A549 (cell line): ENCODE results near the gene TSPAN33. TPM values are rescaled to one million over a fixed set of nuclear protein-coding genes. Genes with fewer than 3 reads are reported as not detected.

ENCODE experiments used
- ATAC-seq, 2 experiments: fragments of 200-7000 bp in 1 of 2; fragments of >200 bp in 1 of 2; cut with Nextera tagmentation in 1 of 2; cut with Tn5 transposase in 1 of 2; 3 replicates each; pipeline versions ENCODE4 v1.8.0 to v1.9.1; 2018 to 2020; ENCODE audit warnings: mild to moderate bottlenecking in 1 of 2, moderate library complexity in 1 of 2
- CTCF ChIA-PET: fragments of 300-600 bp; sonication (Branson Sonifier 250); formaldehyde crosslinking; extraction: SDS; loops from one replicate; lab custom pipeline; 2021; ENCODE audit warnings: antibody characterized with exemption, inconsistent platforms; lab: Yijun Ruan, JAX
- POLR2A ChIA-PET: fragments of 350-600 bp; formaldehyde crosslinking; extraction: SDS; loops from one replicate; lab custom pipeline; 2021; ENCODE audit warnings: antibody characterized with exemption, inconsistent platforms; lab: Yijun Ruan, JAX
- DNase-seq, 2 experiments: peaks; one replicate each; pipeline versions ENCODE4 v3.0.0 to v3.0.0-alpha.2; 2011 to 2016; ENCODE audit warnings: low read depth in 1 of 2, low spot score in 1 of 2
- FAIRE-seq: peaks from 2 replicates; lab custom pipeline; 2011; peaks lifted over from hg19 to GRCh38; lab: Jason Lieb, UNC
- H3K27ac ChIP-seq, 2 experiments: fragments of >200 bp; sonication (Bioruptor Twin); formaldehyde crosslinking; 3 replicates each; pipeline ENCODE4 v1.5.1; 2016 to 2017
- H3K4me1 ChIP-seq: fragments of >200 bp; sonication (Bioruptor Twin); formaldehyde crosslinking; 3 replicates; pipeline ENCODE4 v1.6.1; 2016
- H3K4me2 ChIP-seq: fragments of >200 bp; sonication (Bioruptor Twin); formaldehyde crosslinking; 3 replicates; pipeline ENCODE4 v1.6.1; 2016
- H3K4me3 ChIP-seq: fragments of >200 bp; sonication (Bioruptor Twin); formaldehyde crosslinking; 3 replicates; pipeline ENCODE4 v1.5.1; 2016
- H3K9me3 ChIP-seq: fragments of >200 bp; sonication (Bioruptor Twin); formaldehyde crosslinking; 3 replicates; pipeline ENCODE4 v1.6.1; 2016
- BHLHE40 ChIP-seq: IDR thresholded peaks from 2 replicates; pipeline ENCODE4 v1.6.1; 2012; ENCODE audit warnings: low read depth, low read length, inconsistent platforms
- CEBPB ChIP-seq, 2 experiments: fragments of >200 bp in 1 of 2; sonication (Bioruptor Twin) in 1 of 2; formaldehyde crosslinking in 1 of 2; IDR thresholded peaks; 2 replicates each; pipeline ENCODE4 v1.6.1; 2012 to 2016
- CHD2 ChIP-seq: fragments of 150-350 bp; IDR thresholded peaks from 2 replicates; pipeline ENCODE4 v1.6.1; 2014; ENCODE audit warnings: low read length; ENCODE audit not compliant: partially characterized antibody
- CTCF ChIP-seq: fragments of >200 bp; sonication (Bioruptor Twin); formaldehyde crosslinking; IDR thresholded peaks from 3 replicates; pipeline ENCODE4 v1.5.1; 2016
- EP300 ChIP-seq, 2 experiments: fragments of >200 bp; sonication (Bioruptor Twin); formaldehyde crosslinking; IDR thresholded peaks; 2 replicates in 1 of 2; 3 replicates in 1 of 2; pipeline ENCODE4 v1.6.1; 2016 to 2017
- FOSB ChIP-seq: fragments of 250-450 bp; sonication (Bioruptor Pico); IDR thresholded peaks from 2 replicates; pipeline ENCODE4 v1.5.0; 2020; ENCODE audit warnings: mild to moderate bottlenecking, moderate library complexity
- FOSL2 ChIP-seq, 2 experiments: fragments of 450-650 bp in 1 of 2; fragments of >200 bp in 1 of 2; sonication (Bioruptor Twin) in 1 of 2; formaldehyde crosslinking; IDR thresholded peaks; 2 replicates each; pipeline versions ENCODE4 v1.5.0 to v1.6.1; 2016 to 2020; ENCODE audit warnings: mild to moderate bottlenecking in 1 of 2, moderate library complexity in 1 of 2
- GATA3 ChIP-seq: IDR thresholded peaks from 2 replicates; pipeline ENCODE4 v1.6.1; 2012; ENCODE audit warnings: borderline replicate concordance
- HEYL ChIP-seq: fragments of 250-450 bp; sonication (Bioruptor Pico); IDR thresholded peaks from 2 replicates; pipeline ENCODE4 v1.8.0; 2021; ENCODE audit warnings: mild to moderate bottlenecking, moderate library complexity
- HOXA7 ChIP-seq: fragments of 250-450 bp; sonication (Bioruptor Pico); IDR thresholded peaks from 2 replicates; pipeline ENCODE4 v1.5.0; 2020; ENCODE audit warnings: mild to moderate bottlenecking, moderate library complexity
- HOXB5 ChIP-seq: fragments of 250-450 bp; sonication (Bioruptor Pico); IDR thresholded peaks from 2 replicates; pipeline ENCODE4 v1.5.0; 2020; ENCODE audit warnings: mild to moderate bottlenecking, moderate library complexity
- JUN ChIP-seq, 2 experiments: fragments of >200 bp; sonication (Bioruptor Twin); formaldehyde crosslinking; IDR thresholded peaks; 2 replicates in 1 of 2; 3 replicates in 1 of 2; pipeline ENCODE4 v1.6.1; 2016 to 2017
- JUNB ChIP-seq: fragments of >200 bp; sonication (Bioruptor Twin); formaldehyde crosslinking; IDR thresholded peaks from 2 replicates; pipeline ENCODE4 v1.6.1; 2016
- KDM5A ChIP-seq: fragments of 200-600 bp; sonication (generic); IDR thresholded peaks from 2 replicates; pipeline ENCODE4 v1.6.1; 2016; ENCODE audit warnings: antibody characterized with exemption, mild to moderate bottlenecking
- MYC ChIP-seq: IDR thresholded peaks from 2 replicates; pipeline ENCODE4 v1.6.1; 2012; ENCODE audit warnings: mild to moderate bottlenecking, inconsistent platforms, low read length, improper control_type of control experiment, borderline replicate concordance
- NR3C1 ChIP-seq: fragments of >200 bp; sonication (Bioruptor Twin); formaldehyde crosslinking; IDR thresholded peaks from 3 replicates; pipeline ENCODE4 v1.6.1; 2017
- PBX3 ChIP-seq: IDR thresholded peaks from 2 replicates; pipeline ENCODE4 v1.6.1; 2012
- POLR2A ChIP-seq: IDR thresholded peaks from 2 replicates; pipeline ENCODE4 v1.6.1; 2012; ENCODE audit warnings: mild to moderate bottlenecking, low read length
- POLR2AphosphoS2 ChIP-seq: conservative IDR thresholded peaks from 2 replicates; pipeline ENCODE4 v1.6.1; 2012; ENCODE audit warnings: low read length, improper control_type of control experiment, inconsistent platforms
- RAD21 ChIP-seq, 2 experiments: fragments of >200 bp in 1 of 2; sonication (Bioruptor Twin) in 1 of 2; formaldehyde crosslinking in 1 of 2; IDR thresholded peaks in 1 of 2; conservative IDR thresholded peaks in 1 of 2; 2 replicates in 1 of 2; 3 replicates in 1 of 2; pipeline ENCODE4 v1.6.1; 2012 to 2018; ENCODE audit warnings: inconsistent platforms in 1 of 2
- REST ChIP-seq: fragments of 200-600 bp; sonication (generic); IDR thresholded peaks from 2 replicates; pipeline ENCODE4 v1.6.1; 2016; ENCODE audit warnings: antibody characterized with exemption, mild to moderate bottlenecking, moderate library complexity
- RNF2 ChIP-seq: fragments of 200-600 bp; sonication (generic); IDR thresholded peaks from 2 replicates; pipeline ENCODE4 v1.6.1; 2016; ENCODE audit warnings: low read depth, mild to moderate bottlenecking, antibody characterized with exemption, moderate library complexity, borderline replicate concordance
- ZNF302 ChIP-seq: fragments of 250-450 bp; sonication (Bioruptor Pico); IDR thresholded peaks from 2 replicates; pipeline ENCODE4 v1.9.0; 2021; ENCODE audit warnings: inconsistent platforms, mild to moderate bottlenecking, moderate library complexity
- WGBS: methylation state at CpG from one replicate; pipeline ENCODE4 v1.1.6; 2017; ENCODE audit errors: missing lambda C conversion rate; 5-methylcytosine and 5-hydroxymethylcytosine counted together
- polyA plus RNA-seq, 4 experiments: library from polyadenylated mRNA; depleted of rRNA in 3 of 4; stranded (reverse); fragments of >200 nt; fragmentation: RNase III in 1 of 4; extraction: RNeasy Plus Mini Kit Qiagen cat#74134 plus additional on column Dnase treatment in 1 of 4; gene quantifications; 2 replicates in 3 of 4; 3 replicates in 1 of 4; pipeline ENCODE4 v1.2.3, GENCODE V29; 2011 to 2017

Gene TSPAN33
- polyA plus RNA-seq, 2 of the 4 experiments (the other 2 are of a cell fraction) = 5.0 to 9.1 TPM

- Histone ChIP-seq H3K4me1 (0 out of 3 replicates have a peak, but pooled peaks cover 5% of the 10 kb centered on the region), H3K27ac (no peak overlapping the region), H3K4me3 (no peak overlapping the region), H3K9me3 (no peaks in the 10 kb centered on the region), H3K4me2 (0 out of 3 replicates have a peak overlapping the region, but pooled peaks have one; percentile 29)
- FAIRE-seq (no peak), DNase-seq (no peak), ATAC-seq (no peak)
- 29% methylated on average over 2 of the region's 2 CpGs for WGBS
- CTCF ChIA-PET = interaction anchor here (0.6 to 4.6 kb wide), 3 partner anchors 9 to 95 kb away, joined by 3 to 42 read pairs (median 4); no protein-coding TSS in a partner anchor
- POLR2A ChIA-PET = no interaction called here
- TF ChIP-seq KDM5A (no peak), HOXA7 (CRISPR knock-in tag) (no peak), CHD2 (no peak), ZNF302 (no peak), EP300 (IDR thresholded peaks at IDR 0.05) (no peak), HEYL (CRISPR knock-in tag) (no peak), FOSB (CRISPR knock-in tag) (no peak), RAD21 (conservative IDR thresholded peaks at IDR 0.05 in 1 of 2, IDR thresholded peaks at IDR 0.05 in 1 of 2) (no peak), POLR2AphosphoS2 (no peak), POLR2A (no peak), PBX3 (no peak), HOXB5 (no peak), REST (no peak)
Observed at GRCh38 chr7:129100827-129101166, 43.7 kb upstream of the TSPAN33 start.

GRCh38 chr7:129101746-129102145 is 42.8 kb upstream of the TSPAN33 start:
- POLR2A ChIA-PET = no interaction called here
- FAIRE-seq = no peak
- Histone ChIP-seq H3K4me3 (no peak overlapping the region), H3K4me2 (no peak overlapping the region), H3K4me1 (0 out of 3 replicates have a peak, but pooled peaks cover 5% of the 10 kb centered on the region), H3K9me3 (no peaks in the 10 kb centered on the region), H3K27ac (no peak overlapping the region)
- DNase-seq = no peak
- 92% methylated on average over 6 of the region's 6 CpGs for WGBS
- CTCF ChIA-PET = interaction anchor here (1.0 to 4.6 kb wide), 4 partner anchors 10 to 198 kb away, joined by 3 to 42 read pairs (median 4); no protein-coding TSS in a partner anchor
- no peak for TF ChIP-seq BHLHE40
- TF ChIP-seq JUN (IDR thresholded peaks at IDR 0.05) = no peak
- TF ChIP-seq CEBPB (IDR thresholded peaks at IDR 0.05) = no peak
- TF ChIP-seq HOXB5 = no peak
- no peak for TF ChIP-seq JUNB
- no peak for TF ChIP-seq RNF2
- no peak for TF ChIP-seq GATA3
- ATAC-seq = no peak

GRCh38 chr7:129103561-129104324 is 40.8 kb upstream of the TSPAN33 start:
- POLR2A ChIA-PET = no interaction called here
- Histone ChIP-seq H3K9me3 (no peaks in the 10 kb centered on the region), H3K4me2 (no peak overlapping the region), H3K4me3 (no peak overlapping the region), H3K27ac (no peak overlapping the region), H3K4me1 (0 out of 3 replicates have a peak, but pooled peaks cover 5% of the 10 kb centered on the region)
- FAIRE-seq (no peak), DNase-seq (no peak), ATAC-seq (no peak)
- 88% methylated on average over 4 of the region's 4 CpGs for WGBS
- CTCF ChIA-PET = interaction anchor here (0.7 to 4.6 kb wide), 3 partner anchors 12 to 62 kb away, joined by 3 to 42 read pairs (median 4); no protein-coding TSS in a partner anchor
- TF ChIP-seq NR3C1 (no peak), BHLHE40 (no peak), REST (no peak), FOSL2 (IDR thresholded peaks at IDR 0.05) (no peak), FOSL2 (CRISPR knock-in tag; IDR thresholded peaks at IDR 0.05) (no peak), MYC (no peak), HOXA7 (CRISPR knock-in tag) (no peak), JUN (IDR thresholded peaks at IDR 0.05) (no peak), CTCF (no peak), HOXB5 (no peak)
